ENCODE data around the gene FUT3.

The FUT3 gene

GRCh38 chr19:5799247-5800241 is 51.7 kb downstream of the FUT3 start:
- DNase-seq, result no peak

DNA sequence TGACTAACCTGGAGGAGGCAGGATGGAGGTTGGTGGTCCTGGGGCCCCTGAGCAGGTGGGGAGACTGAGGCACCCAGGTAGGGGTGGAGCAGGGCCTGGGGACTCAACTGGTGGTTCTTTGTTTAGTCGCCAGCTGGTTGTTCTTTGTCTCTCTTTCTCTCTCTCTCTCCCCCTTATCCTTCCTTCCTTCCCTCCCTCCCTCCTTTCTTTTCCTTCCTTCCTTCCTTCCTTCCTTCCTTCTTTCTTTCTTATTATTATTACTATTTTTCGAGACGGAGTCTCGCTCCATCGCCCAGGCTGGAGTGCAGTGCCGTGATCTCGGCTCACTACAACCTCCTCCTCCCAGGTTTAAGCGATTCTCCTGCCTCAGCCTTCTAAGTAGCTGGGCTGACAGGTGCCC is 53.0 kb downstream of the FUT3 start:
- DNase-seq, result no peak

DNA sequence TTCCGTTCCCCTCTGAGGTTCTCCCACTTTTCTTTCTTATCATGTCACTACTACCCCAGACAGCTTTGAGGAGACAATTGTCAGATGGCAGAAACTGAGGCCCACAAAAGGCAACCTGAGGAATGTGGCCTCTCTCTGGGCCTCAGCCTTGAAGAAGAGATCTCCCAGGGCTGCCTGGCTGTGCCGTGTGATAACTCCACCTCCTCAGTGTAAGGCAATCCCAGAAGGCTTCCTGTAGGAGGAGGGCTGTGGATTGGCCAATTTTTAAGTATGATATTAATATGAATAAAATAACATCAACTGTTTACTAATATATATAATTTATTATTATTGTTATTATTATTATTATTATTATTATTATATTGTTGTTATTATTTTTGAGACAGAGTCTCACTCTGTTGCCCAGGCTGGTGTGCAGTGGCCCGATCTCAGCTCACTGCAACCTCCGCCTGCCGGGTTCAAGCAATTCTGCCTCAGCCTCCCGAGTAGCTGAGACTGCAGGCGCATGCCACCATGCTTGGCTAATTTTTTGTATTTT is 55.8 kb downstream of the FUT3 start:
- DNase-seq, result no peak

GRCh38 chr19:5793188-5793587 is 58.1 kb downstream of the FUT3 start:
- no peak for DNase-seq

Data from stimulated activated CD4-positive, alpha-beta T cell treated with anti-CD3 and anti-CD28 coated beads, Interleukin-2, amount 100 ng/mL, for 24 hours (primary cell).